AG09309 (cell line): ENCODE results near the gene GALNT14.

Source experiments
- DNase-seq: peaks from one replicate; pipeline ENCODE4 v3.0.0-alpha.2; 2010; ENCODE audit warnings: low read depth
- H3K4me3 ChIP-seq: 2 replicates; pipeline ENCODE4 v1.5.1; 2011; ENCODE audit warnings: mild to moderate bottlenecking, low read depth, low read length, moderate library complexity; ENCODE audit not compliant: control insufficient read depth
- TF ChIP-seq, protein P1 (sequence below): IDR thresholded peaks from 2 replicates; pipeline ENCODE4 v1.5.1; 2011; ENCODE audit warnings: mild to moderate bottlenecking, low read depth, low read length, inconsistent platforms; ENCODE audit not compliant: insufficient read depth, control insufficient read depth; ENCODE audit errors: missing control alignments

Gene GALNT14

DNA sequence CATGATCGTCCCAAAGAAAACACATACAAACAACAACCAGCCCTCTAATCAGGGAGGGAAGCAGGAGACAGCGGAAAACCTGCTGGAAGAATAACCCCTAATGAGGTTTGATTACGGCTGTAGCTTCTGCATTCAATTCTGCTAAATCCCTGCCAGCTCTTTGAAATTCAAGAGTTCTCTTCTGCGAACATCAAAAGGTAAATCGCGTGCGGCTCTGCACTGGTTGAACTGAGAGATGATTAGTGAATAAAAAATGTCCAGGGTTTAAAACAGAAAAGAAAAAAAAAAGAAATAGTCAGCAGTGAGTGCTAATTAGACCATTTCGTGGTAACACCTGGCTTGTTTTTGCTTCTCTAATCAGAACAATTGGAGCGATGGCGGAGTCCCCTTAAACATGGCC is 178.0 kb downstream of the GALNT14 start:
- H3K4me3 ChIP-seq, result no peak overlapping the region
- DNase-seq, result no peak
- TF ChIP-seq, protein P1, sequence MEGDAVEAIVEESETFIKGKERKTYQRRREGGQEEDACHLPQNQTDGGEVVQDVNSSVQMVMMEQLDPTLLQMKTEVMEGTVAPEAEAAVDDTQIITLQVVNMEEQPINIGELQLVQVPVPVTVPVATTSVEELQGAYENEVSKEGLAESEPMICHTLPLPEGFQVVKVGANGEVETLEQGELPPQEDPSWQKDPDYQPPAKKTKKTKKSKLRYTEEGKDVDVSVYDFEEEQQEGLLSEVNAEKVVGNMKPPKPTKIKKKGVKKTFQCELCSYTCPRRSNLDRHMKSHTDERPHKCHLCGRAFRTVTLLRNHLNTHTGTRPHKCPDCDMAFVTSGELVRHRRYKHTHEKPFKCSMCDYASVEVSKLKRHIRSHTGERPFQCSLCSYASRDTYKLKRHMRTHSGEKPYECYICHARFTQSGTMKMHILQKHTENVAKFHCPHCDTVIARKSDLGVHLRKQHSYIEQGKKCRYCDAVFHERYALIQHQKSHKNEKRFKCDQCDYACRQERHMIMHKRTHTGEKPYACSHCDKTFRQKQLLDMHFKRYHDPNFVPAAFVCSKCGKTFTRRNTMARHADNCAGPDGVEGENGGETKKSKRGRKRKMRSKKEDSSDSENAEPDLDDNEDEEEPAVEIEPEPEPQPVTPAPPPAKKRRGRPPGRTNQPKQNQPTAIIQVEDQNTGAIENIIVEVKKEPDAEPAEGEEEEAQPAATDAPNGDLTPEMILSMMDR, result no peak

DNA sequence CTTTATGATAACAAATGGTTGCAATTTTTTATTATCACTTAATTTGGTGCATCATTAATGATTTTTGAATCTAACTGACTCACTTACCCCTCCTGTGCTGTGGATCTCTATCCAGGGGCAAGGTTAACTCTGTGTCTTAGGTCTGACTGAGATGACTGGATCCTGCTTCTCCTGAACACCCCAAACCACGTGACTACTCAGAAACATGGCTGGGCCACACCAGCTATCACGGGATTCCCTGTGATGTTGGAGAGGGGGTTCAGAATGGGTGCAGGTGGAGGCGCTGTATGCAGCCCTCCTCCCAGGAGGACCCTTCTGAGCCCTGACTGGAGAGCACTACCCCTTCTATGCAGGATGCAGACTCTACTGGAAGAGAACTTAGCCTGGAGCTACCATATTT is 178.6 kb downstream of the GALNT14 start:
- DNase-seq, result no peak
- H3K4me3 ChIP-seq, result no peak overlapping the region
- TF ChIP-seq, protein P1, result no peak

DNA sequence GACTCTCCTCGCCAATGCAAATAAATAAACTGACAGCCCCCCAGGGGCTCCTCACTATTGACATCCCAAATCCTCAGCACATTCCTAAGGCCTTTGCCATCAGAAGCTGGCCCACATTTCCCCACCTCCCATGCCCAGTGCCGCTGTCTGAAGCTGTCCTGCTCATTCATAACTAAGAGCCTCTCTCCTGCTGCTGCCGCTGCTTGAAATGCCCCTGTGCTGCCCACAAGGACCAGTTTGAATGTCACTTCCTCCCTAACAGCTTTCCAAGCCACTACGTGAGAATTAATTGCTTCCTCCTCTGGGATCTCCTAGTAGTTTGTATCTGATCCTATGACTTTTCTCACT is 179.3 kb downstream of the GALNT14 start:
- TF ChIP-seq, protein P1, result no peak
- DNase-seq, result no peak

DNA sequence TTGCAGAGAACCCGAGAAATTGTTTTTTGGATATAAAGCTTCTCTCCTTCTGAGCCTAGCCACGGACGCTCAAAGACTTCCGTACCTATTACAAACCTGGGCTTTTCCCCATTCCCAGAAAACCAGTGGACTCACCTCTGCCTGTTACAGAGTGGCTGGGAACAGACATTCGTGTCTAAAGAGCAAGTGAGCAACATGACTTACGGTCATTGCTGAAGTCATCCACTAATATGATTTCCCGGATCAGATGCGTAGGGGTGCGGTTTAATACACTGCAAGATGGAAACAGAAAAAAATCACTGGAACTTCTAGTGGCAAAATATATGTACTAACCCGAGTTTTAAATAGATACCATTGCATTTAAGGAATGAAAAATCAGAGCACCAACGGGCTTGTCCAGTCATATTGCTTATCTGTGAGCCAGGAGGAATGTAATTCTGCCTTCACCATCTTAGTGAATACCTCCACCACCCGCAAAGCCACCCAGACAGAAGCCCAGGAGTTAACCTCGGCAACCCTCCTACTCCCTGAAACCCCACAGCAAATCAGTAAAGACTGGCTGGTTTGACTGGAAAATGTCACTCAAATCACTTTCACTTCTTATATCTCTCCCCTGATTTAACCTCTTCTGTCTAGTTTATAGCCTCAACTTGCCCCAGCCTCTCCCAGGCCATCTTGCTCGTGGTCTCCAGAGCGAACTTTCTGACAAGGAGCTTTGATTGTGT is 179.9 kb downstream of the GALNT14 start:
- H3K4me3 ChIP-seq, result no peak overlapping the region
- TF ChIP-seq, protein P1, result no peak
- DNase-seq, result no peak

More for the DNA sequence above, 179.3 kb downstream of the GALNT14 start:
- H3K4me3 ChIP-seq, result no peak overlapping the region

DNA sequence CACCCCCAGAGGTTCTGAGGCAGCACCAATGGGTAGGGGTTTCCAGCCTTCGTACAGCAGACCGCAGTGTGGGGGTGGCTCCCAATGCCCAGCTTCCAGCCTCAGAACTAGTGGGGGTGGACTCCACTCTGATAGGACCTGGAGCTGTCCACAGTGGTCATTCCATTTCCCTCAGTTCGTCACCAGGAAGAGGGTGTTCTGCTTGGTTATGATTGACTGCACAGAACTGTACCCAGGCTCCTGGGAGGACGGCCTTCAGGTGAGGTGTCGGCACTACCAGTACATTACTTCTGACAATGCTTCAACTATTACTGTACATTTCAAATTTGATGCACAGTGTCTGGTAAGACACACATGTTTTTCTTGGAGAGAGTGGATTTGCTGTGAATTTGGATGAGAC is 180.6 kb downstream of the GALNT14 start:
- no peak overlapping the region for H3K4me3 ChIP-seq
- DNase-seq, result no peak
- TF ChIP-seq, protein P1, result no peak

DNA sequence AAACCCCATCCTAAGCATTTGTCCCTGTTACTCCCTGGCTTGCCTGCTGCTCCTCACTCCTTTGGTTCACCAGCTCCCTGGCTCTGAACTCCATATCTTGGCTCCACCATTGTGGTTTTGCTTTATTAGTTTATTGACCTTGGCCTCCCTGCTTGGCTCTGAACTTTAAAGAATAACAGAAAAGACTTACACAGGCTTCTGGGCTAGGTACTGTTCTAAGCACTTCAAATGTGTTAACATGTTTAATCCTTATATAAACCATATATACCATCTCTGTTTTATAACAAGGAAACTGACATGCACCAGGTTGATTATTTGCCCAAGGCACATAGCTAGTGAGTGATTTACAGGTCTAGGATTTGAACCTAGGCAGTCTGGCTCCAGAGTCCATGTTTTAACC is 181.2 kb downstream of the GALNT14 start:
- TF ChIP-seq, protein P1, result no peak
- H3K4me3 ChIP-seq, result no peak overlapping the region
- no peak for DNase-seq
